Measurements from ENCODE around the gene PANK3. TPM values are rescaled to one million over a fixed set of nuclear protein-coding genes. Genes with fewer than 3 reads are reported as not detected.

Gene PANK3
- total RNA-seq = 38.8 and 41.5 TPM in 2 replicates
- 14.9 and 26.9 TPM in 2 replicates for polyA plus RNA-seq
- 20.1 and 20.3 TPM in 2 replicates for polyA plus RNA-seq (2012)
- 1.9 and 2.4 TPM in 2 replicates for polyA minus RNA-seq (ENCODE audit: low replicate concordance)

DNA sequence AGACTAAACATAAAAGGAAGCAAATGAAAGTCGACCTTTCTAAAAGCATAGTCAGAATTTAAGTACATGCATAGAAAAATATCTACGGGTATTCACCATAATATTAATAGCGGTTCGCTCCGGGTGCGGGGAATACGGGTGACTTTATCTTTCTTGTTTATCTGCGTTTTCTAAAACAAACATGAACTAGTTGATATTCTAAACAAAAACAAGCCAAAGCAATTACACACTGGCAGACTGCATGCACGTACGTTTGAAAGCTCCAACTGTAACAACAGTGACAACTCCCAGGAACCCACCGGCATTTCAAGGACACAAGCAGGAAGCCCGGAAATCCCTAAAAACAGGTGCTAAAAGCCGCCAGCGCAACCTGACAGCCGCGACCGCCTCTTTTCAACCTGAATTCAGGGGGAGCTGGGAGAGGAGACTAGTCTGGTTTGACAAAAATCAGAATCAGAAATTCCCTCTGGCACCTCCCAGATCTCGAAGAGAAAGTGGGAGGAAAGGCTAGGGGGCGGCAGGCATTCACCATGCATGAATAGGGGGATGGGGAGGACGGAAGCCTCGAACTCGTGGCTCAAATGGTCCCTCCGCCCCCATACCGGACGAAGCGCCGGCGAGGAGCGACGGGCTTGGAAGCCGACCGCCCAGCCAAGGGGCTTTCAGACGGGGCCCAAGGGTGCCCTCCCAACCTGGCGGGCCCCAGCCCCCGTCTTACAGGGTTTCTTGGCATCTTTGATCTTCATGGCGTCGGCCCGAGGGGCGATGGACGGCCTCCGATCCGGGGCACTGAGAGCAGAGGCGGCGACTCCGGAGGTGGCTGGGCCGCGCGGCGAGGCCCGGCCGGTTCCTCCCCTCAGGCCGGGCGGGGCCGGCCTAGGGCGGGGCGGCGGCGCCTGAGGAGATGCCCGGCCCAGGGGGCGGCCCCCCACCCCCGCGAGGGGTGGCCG is at the start of gene PANK3:
Gene PANK3 (minus strand): TSS at position 831 of the 950 bp plus-strand sequence. CDS start 85 bp downstream, at position 746.
- peak within 1 kb of the TSS; percentile 92 for H3K27ac ChIP-seq (ENCODE audit: insufficient read depth, low read length)
- H3K9ac ChIP-seq (ENCODE audit: insufficient read depth, low read length) = peak within 1 kb of the TSS; percentile 94
- peaks cover 49% of the 10 kb centered on the region for H3K79me2 ChIP-seq (ENCODE audit: control insufficient read depth, insufficient read depth, low read length)
- no peaks in the 10 kb centered on the region for H3K36me3 ChIP-seq (ENCODE audit: control insufficient read depth, insufficient read depth, low read length)
- no peaks in the 10 kb centered on the region for H3K27me3 ChIP-seq (ENCODE audit: control insufficient read depth, insufficient read depth, low read length)
- peaks cover 4% of the 10 kb centered on the region for H4K20me1 ChIP-seq (ENCODE audit: control insufficient read depth, extremely low read depth, insufficient read depth, low read length)
- H2AFZ ChIP-seq (ENCODE audit: low read length) = peak within 1 kb of the TSS; percentile 98
- H3K4me2 ChIP-seq (ENCODE audit: extremely low read depth, insufficient read depth, low read length) = peak within 1 kb of the TSS; percentile 100
- peak within 1 kb of the TSS; percentile 65 to 100 (median 74) for H3K4me3 ChIP-seq (replicated peaks in 1 of 4; ENCODE audit: control extremely low read depth in 1 of 4, insufficient read depth in 1 of 4, low read depth in 3 of 4, low read length in 4 of 4)
- TF ChIP-seq EZH2 (IDR thresholded peaks at IDR 0.05; ENCODE audit: low read length, missing control alignments) = no peak
- TF ChIP-seq, protein P1, sequence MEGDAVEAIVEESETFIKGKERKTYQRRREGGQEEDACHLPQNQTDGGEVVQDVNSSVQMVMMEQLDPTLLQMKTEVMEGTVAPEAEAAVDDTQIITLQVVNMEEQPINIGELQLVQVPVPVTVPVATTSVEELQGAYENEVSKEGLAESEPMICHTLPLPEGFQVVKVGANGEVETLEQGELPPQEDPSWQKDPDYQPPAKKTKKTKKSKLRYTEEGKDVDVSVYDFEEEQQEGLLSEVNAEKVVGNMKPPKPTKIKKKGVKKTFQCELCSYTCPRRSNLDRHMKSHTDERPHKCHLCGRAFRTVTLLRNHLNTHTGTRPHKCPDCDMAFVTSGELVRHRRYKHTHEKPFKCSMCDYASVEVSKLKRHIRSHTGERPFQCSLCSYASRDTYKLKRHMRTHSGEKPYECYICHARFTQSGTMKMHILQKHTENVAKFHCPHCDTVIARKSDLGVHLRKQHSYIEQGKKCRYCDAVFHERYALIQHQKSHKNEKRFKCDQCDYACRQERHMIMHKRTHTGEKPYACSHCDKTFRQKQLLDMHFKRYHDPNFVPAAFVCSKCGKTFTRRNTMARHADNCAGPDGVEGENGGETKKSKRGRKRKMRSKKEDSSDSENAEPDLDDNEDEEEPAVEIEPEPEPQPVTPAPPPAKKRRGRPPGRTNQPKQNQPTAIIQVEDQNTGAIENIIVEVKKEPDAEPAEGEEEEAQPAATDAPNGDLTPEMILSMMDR (conservative IDR thresholded peaks at IDR 0.05 in 1 of 2, IDR thresholded peaks at IDR 0.05 in 1 of 2; ENCODE audit: low read depth in 1 of 2, low read length in 2 of 2) = peak in 1 of 2 donors; percentile 8
- H3K4me1 ChIP-seq (ENCODE audit: control insufficient read depth, extremely low read depth, insufficient read depth, low read length) = peaks cover 7% of the 10 kb centered on the region
- H3K9me3 ChIP-seq (ENCODE audit: control insufficient read depth, insufficient read depth, low read depth, low read length) = no peaks in the 10 kb centered on the region
- DNase-seq (ENCODE audit: low read depth in 2 of 2) = peak in 1 of 2 donors; percentile 9

DNA sequence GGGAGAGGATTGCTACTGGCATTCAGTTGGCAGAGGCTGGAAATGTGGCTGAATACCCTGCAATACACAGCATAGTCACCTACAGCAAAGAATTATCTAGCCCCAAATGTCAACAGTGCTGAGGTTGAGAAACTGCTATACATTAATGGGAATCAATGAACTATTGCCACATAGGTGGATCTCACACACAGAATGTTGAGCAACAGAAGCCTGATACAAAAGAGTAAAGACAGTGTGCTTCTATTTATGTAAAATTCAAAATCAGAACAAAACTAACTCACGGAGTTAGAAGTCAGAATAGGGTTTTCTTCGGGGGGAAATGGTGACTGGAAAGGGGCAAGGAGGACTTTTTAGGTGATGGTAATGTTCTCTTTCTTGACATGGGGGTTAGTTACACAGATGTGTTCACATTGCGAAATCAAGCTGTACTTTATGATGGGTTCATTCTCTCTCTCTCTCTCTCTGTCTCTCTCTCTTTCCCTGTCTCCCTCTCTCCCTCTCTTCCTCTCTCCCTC is 45.7 kb upstream of the PANK3 start:
- H3K4me2 ChIP-seq (ENCODE audit: extremely low read depth, insufficient read depth, low read length) = no peak overlapping the region
- peak in 1 of 2 donors; percentile 12 for DNase-seq (ENCODE audit: low read depth in 2 of 2)
- no peaks in the 10 kb centered on the region for H3K79me2 ChIP-seq (ENCODE audit: control insufficient read depth, insufficient read depth, low read length)
- H3K9ac ChIP-seq (ENCODE audit: insufficient read depth, low read length) = no peak overlapping the region
- no peak overlapping the region for H3K27ac ChIP-seq (ENCODE audit: insufficient read depth, low read length)
- H2AFZ ChIP-seq (ENCODE audit: low read length) = no peak overlapping the region
- H3K4me1 ChIP-seq (ENCODE audit: control insufficient read depth, extremely low read depth, insufficient read depth, low read length) = no peaks in the 10 kb centered on the region
- no peaks in the 10 kb centered on the region for H3K36me3 ChIP-seq (ENCODE audit: control insufficient read depth, insufficient read depth, low read length)
- no peaks in the 10 kb centered on the region for H3K9me3 ChIP-seq (ENCODE audit: control insufficient read depth, insufficient read depth, low read depth, low read length)
- TF ChIP-seq, protein P1 (conservative IDR thresholded peaks at IDR 0.05 in 1 of 2, IDR thresholded peaks at IDR 0.05 in 1 of 2; ENCODE audit: low read depth in 1 of 2, low read length in 2 of 2) = no peak
- no peak overlapping the region for H3K4me3 ChIP-seq (replicated peaks in 1 of 4; ENCODE audit: control extremely low read depth in 1 of 4, insufficient read depth in 1 of 4, low read depth in 3 of 4, low read length in 4 of 4)
- no peaks in the 10 kb centered on the region for H4K20me1 ChIP-seq (ENCODE audit: control insufficient read depth, extremely low read depth, insufficient read depth, low read length)
- H3K27me3 ChIP-seq (ENCODE audit: control insufficient read depth, insufficient read depth, low read length) = no peaks in the 10 kb centered on the region

DNA sequence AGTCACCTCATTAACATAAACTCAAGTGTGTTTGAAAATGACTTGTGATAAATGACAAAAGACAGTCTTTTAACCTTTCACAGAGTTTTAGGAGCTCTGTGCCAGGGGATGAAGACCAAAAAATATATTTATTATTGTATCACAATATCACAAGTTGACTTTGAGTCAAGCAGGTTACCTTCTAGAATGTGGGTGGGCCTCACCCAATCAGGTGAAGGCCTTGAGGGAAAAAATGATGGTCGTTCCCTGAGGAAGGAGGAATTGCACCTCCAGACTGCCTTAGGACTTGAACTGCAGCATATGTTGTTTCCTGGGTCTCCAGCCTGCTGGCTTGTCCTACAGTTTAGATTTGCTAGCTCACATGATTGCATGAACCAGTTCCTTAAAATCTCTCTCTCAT is 41.6 kb upstream of the PANK3 start:
- Histone ChIP-seq H3K36me3 (ENCODE audit: control insufficient read depth, insufficient read depth, low read length) (no peaks in the 10 kb centered on the region), H3K27me3 (ENCODE audit: control insufficient read depth, insufficient read depth, low read length) (no peaks in the 10 kb centered on the region), H3K79me2 (ENCODE audit: control insufficient read depth, insufficient read depth, low read length) (no peaks in the 10 kb centered on the region), H2AFZ (ENCODE audit: low read length) (no peak overlapping the region), H3K4me1 (ENCODE audit: control insufficient read depth, extremely low read depth, insufficient read depth, low read length) (no peaks in the 10 kb centered on the region), H3K9ac (ENCODE audit: insufficient read depth, low read length) (no peak overlapping the region), H3K27ac (ENCODE audit: insufficient read depth, low read length) (no peak overlapping the region), H3K9me3 (ENCODE audit: control insufficient read depth, insufficient read depth, low read depth, low read length) (no peaks in the 10 kb centered on the region), H4K20me1 (ENCODE audit: control insufficient read depth, extremely low read depth, insufficient read depth, low read length) (no peaks in the 10 kb centered on the region), H3K4me2 (ENCODE audit: extremely low read depth, insufficient read depth, low read length) (no peak overlapping the region), H3K4me3 (replicated peaks in 1 of 4; ENCODE audit: control extremely low read depth in 1 of 4, insufficient read depth in 1 of 4, low read depth in 3 of 4, low read length in 4 of 4) (no peak overlapping the region)
- DNase-seq (ENCODE audit: low read depth in 2 of 2) = no peak
- no peak for TF ChIP-seq EZH2 (IDR thresholded peaks at IDR 0.05; ENCODE audit: low read length, missing control alignments)
- TF ChIP-seq, protein P1 (conservative IDR thresholded peaks at IDR 0.05 in 1 of 2, IDR thresholded peaks at IDR 0.05 in 1 of 2; ENCODE audit: low read depth in 1 of 2, low read length in 2 of 2) = no peak

Data from fibroblast of lung (primary cell).